HG03378 (cell line): ENCODE measurements around the gene ATP2B1.

Experiments used
- ATAC-seq: cut with Tn5 transposase; IDR thresholded peaks from one replicate; pipeline ENCODE4 v1.9.1; 2021; ENCODE audit warnings: mild to moderate bottlenecking, moderate library complexity; ENCODE audit not compliant: unreplicated experiment

The ATP2B1 gene

DNA sequence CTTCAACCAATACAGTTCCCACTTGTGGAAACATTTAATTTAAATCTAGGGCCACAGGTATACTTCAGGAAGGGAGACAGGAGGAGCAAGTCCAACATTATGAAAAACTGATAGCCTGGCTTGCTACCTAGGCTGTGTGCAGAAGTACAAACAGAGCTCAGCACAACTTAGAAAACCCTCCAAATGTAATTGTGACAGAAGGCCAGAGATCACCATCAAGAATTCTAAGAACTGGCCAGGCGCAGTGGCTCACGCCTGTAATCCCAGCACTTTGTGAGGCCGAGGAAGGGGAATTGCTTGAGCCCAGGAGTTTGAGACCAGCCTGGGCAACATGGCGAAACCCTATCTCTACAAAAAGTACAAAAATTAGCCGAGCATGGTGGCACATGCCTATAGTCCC lies 14.1 kb downstream of the ATP2B1 start:
- ATAC-seq = no peak

DNA sequence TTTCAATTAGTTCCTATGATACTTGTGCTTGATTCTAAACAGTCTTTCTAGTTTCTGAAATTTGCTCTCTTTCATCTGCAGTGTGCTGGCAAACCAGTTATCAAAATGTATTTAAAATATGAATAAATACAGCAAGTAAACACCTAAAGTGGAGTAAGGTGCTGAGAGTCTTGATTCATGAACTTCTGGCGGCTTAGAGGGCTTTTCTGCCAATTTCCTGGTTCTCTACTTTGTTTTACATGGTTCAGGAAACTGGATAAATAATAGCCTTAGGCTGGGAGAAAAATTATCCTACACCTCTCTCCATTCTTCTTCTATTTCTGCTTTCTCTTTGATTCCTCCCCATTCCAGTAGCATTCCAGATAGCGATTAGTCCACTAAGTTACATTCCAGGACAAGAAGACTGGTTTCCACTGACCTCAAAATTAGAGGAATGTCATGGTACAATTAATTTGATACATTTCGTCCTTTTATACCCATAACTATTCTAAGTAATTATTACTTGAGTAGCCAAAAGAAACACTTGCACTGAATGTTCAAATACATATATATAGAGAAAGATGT lies 14.9 kb downstream of the ATP2B1 start:
- no peak for ATAC-seq

DNA sequence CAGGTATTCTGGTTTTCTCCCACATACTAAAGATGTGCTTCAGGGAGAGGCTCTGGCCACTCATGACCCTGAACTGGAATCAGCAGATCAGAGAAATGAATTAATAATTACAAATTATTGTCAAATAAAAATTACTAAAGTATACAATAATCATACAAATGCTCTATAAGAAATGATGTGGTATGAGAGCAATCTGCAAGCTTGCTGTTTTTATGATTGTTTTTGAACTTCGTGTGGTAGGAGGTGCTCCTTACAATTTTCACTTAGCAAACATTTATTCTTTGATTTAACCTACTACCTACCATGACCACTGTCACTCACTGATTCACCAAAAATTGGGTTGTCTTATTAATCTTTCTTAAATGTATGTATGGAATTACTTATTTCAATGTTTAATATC lies 16.2 kb downstream of the ATP2B1 start:
- ATAC-seq = no peak

GRCh38 chr12:89691659-89692058 lies 17.0 kb downstream of the ATP2B1 start:
- ATAC-seq = no peak

- ATAC-seq = no peak
Observed at GRCh38 chr12:89690925-89691324, 17.7 kb downstream of the ATP2B1 start.

- no peak for ATAC-seq
Observed at GRCh38 chr12:89689306-89689705, 19.3 kb downstream of the ATP2B1 start.

DNA sequence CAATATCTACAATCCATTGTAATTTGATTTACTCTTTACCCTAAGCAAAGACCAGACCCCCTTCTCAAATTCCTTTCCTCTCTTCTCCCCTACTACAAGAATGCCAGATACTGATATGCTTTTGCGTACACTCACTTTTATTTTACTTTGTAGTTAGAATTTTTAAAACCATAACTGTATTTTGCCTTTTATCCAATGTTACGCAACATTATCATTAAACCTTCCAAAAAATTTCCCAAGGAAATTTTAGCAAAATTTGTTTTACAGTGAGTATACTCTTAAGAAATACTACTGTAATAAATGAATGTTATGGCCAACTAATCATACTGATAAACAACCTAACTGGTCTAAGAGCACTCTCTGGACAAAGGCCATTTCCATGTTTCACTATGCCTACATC lies 22.3 kb downstream of the ATP2B1 start:
- no peak for ATAC-seq

- ATAC-seq = no peak
Observed at GRCh38 chr12:89685363-89685972, 23.2 kb downstream of the ATP2B1 start.

- no peak for ATAC-seq
Observed at GRCh38 chr12:89684136-89684535, 24.5 kb downstream of the ATP2B1 start.

DNA sequence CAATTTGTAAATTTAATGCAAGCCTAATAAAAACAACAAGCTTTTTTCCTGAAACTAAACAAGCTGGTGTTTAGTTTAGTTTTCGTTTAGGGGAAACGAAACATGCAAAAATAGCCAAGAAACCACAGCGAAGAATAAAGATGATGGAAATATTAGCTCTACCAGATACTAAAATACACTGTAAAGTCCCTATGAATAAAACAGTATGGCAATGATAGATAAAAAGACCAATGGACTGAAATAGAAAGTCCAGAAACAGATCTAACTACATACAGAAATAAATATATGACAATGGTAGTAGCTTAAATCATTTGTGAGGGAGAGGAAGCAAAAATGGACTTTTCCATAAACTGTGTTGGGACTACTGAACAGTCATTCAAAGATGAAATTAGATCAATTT lies 26.4 kb downstream of the ATP2B1 start:
- no peak for ATAC-seq

DNA sequence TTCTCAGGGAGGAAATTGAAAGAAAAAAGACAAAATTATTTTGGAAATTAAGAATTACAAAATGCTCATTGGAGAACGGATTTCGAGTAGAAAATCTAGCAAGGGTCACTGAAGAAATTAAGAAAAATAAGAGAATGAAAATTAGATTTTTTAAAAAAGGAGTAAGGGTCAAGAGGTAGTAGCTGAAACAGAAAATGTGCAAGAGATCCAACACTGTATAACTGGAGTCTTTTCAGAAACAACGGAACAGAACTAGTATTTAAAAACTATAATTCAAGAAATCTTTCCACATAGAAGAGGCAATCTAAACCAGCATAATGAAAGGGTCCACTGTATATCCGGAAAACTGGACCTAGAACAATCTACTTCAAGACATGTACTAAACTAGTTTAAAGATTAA lies 28.2 kb downstream of the ATP2B1 start:
- ATAC-seq = no peak

DNA sequence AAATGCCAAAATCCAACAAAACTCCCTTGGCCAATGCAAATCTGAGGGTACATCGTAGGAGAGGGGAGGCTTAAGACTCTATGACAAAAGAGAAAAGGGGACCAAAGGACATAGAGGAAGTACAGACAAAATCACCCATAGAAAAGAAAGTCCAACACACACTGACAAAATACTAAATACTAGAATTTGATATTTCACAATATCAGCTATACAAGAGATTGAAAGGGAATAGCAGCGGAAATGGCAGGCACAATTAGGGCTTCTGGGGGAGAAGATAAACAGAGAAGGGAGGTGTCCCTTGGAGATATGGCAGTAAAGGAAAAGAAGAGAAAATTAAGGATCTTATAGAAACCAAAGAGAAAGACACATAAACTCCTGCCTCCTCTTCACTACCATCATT lies 29.0 kb downstream of the ATP2B1 start:
- ATAC-seq = no peak

GRCh38 chr12:89678225-89678624 lies 30.4 kb downstream of the ATP2B1 start:
- ATAC-seq = no peak

GRCh38 chr12:89676930-89677329 lies 31.7 kb downstream of the ATP2B1 start:
- no peak for ATAC-seq

DNA sequence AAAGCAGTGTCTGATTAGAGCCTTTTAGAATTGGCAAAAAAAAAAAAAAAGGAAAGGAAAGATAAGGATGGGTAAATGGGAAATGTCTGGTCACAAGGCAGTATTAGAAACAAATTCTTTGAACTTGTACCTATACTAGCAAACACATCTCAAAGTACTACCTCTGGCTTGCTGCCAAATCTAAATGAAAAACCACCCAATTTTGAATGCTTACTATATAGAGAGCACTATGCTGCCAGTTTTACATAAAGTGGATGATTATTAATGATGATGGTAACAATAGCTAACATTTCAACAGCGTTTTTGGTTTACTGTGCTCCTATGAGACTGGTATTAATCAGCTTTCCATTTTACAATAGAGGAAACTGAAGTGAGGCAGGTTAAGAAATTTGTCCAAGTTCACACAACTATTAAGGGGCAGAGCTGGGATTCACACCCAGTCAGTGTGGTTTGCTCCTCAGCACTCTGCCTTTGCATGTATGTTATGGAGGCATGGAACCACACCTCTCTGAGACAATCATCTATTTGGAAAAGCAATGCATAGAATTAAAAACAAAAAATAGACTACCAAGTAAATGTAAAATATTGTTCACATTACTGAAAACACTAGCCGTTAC lies 34.2 kb downstream of the ATP2B1 start:
- ATAC-seq = no peak

- ATAC-seq = no peak
Observed at GRCh38 chr12:89673603-89674002, 35.0 kb downstream of the ATP2B1 start.

- ATAC-seq = no peak
Observed at GRCh38 chr12:89672589-89672979, 36.1 kb downstream of the ATP2B1 start.

- peak; percentile 2 for ATAC-seq
Observed at GRCh38 chr12:89671469-89671868, 37.2 kb downstream of the ATP2B1 start.

GRCh38 chr12:89669197-89669596 lies 39.4 kb downstream of the ATP2B1 start:
- ATAC-seq = no peak

DNA sequence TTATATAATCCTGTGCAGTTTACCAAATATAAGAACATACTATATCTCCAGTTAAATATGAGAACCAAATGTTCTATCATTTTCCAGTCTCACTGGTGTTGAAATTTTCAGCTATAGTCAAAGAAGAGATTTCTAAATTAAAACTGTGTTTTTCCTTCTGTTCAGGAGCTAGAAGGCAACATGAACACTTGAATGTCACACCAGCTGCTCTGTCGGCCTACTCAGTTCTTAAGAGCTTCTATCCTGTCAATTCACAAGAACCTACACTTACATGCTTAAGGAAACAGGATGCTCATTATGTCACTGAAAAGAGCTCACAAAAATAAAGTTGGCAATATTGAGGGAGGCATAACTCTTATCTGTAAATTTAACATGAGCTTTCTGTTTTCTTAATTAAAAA lies 43.1 kb downstream of the ATP2B1 start:
- no peak for ATAC-seq

DNA sequence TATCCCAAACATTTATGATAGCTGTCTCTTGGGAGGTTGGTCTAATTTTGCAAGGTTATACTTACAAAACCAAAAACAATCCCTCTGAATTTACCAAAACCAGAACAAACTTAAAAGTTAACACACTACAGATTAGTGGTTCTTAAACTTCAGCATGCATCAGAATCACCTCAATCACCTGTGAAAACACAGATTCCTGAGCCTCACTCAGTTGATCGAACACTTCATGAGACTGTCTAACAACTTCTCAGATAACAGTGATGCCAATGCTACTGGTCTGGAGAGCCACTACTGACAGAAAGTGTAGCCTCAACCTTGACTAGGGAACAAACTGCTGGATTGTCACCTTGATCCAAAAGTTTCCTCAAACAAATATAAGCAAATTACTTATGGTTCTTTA lies 44.2 kb downstream of the ATP2B1 start:
- ATAC-seq = no peak

DNA sequence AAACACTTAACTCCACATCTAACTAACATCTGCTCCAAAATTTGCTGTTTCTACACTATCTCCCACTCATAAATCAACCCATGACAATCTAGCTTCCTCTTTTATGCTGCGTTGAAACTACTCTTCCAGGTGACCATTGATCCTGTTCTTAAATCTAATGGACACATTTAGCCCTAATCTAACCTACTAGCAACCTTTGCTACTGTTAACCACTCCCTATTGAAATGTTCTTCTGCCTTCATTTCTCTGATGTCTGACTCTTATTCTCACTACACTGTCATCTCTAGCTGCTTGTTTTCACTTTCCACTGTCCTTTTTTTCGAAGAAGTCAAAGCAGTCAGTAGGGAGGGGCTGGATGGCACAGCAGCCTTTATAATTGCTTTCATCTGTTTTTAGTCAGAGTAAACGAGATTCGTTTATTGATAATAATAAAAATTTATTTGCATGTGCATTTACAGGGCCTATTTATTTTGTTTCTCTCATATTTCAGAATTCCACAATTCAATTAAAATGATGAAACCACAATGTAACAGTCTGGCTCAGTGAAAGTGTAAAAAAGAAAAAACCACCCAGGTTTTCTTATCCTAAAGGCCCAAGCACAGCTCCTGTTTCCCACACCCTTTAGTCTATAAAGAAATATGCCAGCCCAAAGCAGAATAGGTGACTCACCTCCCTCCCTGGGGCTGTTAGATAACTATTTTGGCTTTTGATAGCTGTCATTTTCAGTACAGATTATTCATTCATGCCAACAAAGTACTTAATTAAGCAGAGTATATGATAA lies 44.9 kb downstream of the ATP2B1 start:
- ATAC-seq = peak; percentile 73
